Retinal pigment epithelial cell (primary cell): Measurements from ENCODE around the gene NHP2.

Source experiments
- DNase-seq: peaks from one replicate; pipeline ENCODE4 v3.0.0-alpha.2; 2010; ENCODE audit warnings: low read depth
- H3K4me3 ChIP-seq: 2 replicates; pipeline ENCODE4 v1.5.1; 2011; ENCODE audit warnings: mild to moderate bottlenecking, low read length, control low read depth, moderate library complexity
- CTCF ChIP-seq: conservative IDR thresholded peaks from 2 replicates; pipeline ENCODE4 v1.5.1; 2011; ENCODE audit warnings: low read depth, low read length, control low read depth, inconsistent platforms

Gene NHP2

GRCh38 chr5:178189433-178189832, 35.7 kb upstream of the NHP2 start:
- no peak overlapping the region for H3K4me3 ChIP-seq
- no peak for TF ChIP-seq CTCF
- no peak for DNase-seq

- peak within 1 kb of the TSS; percentile 29 for H3K4me3 ChIP-seq
- no peak for DNase-seq
- TF ChIP-seq CTCF: no peak
These were observed 33.3 kb upstream of the NHP2 start, which contains the start of gene GMCL2 for GRCh38 chr5:178187014-178187413. Gene GMCL2, minus strand, starts transcription at chr5:178187371. Its CDS starts 72 bp downstream, at chr5:178187299.

- DNase-seq: no peak
- H3K4me3 ChIP-seq: no peak overlapping the region
These were observed 32.7 kb upstream of the NHP2 start for GRCh38 chr5:178186427-178186826.

GRCh38 chr5:178182158-178182876, 28.6 kb upstream of the NHP2 start:
- no peak for DNase-seq
- H3K4me3 ChIP-seq: no peak overlapping the region
- TF ChIP-seq CTCF: no peak

More at GRCh38 chr5:178186427-178186826, 32.7 kb upstream of the NHP2 start:
- TF ChIP-seq CTCF: no peak

- no peak for DNase-seq
- no peak overlapping the region for H3K4me3 ChIP-seq
- no peak for TF ChIP-seq CTCF
These were observed 26.6 kb upstream of the NHP2 start for GRCh38 chr5:178180141-178180863.

GRCh38 chr5:178177569-178177968, 23.9 kb upstream of the NHP2 start:
- DNase-seq: no peak
- TF ChIP-seq CTCF: no peak
- no peak overlapping the region for H3K4me3 ChIP-seq

- TF ChIP-seq CTCF: no peak
- no peak for DNase-seq
- H3K4me3 ChIP-seq: no peak overlapping the region
These were observed 23.1 kb upstream of the NHP2 start for GRCh38 chr5:178176791-178177190.
